Keratinocyte (primary cell): ENCODE data around the gene MMUT. TPM values are rescaled to one million over a fixed set of nuclear protein-coding genes. Genes with fewer than 3 reads are reported as not detected.
"Not testable (repeated sequence)": the region's sequence is repeated elsewhere in the genome, so short reads cannot be mapped to it uniquely, and the experiment has no call there.

ENCODE experiments used
- DNase-seq: peaks from one replicate; pipeline ENCODE4 v3.0.0-alpha.2; 2011; ENCODE audit warnings: low read depth, missing footprints, low spot score
- FAIRE-seq: peaks from 2 replicates; lab custom pipeline; 2011; peaks lifted over from hg19 to GRCh38; lab: Jason Lieb, UNC
- H2AFZ ChIP-seq: 2 replicates; pipeline ENCODE4 v1.6.0; 2012; ENCODE audit warnings: low read length, control low read depth, inconsistent platforms; ENCODE audit not compliant: control insufficient read depth
- H3K27ac ChIP-seq: 2 replicates; pipeline ENCODE4 v1.5.1; 2011; ENCODE audit warnings: low read length; ENCODE audit not compliant: control insufficient read depth, insufficient read depth
- H3K27me3 ChIP-seq: 3 replicates; pipeline ENCODE4 v1.6.0; 2011; ENCODE audit warnings: low read length; ENCODE audit not compliant: control insufficient read depth, insufficient read depth; ENCODE audit errors: extremely low read depth
- H3K36me3 ChIP-seq, 2 experiments: 2 replicates in 1 of 2; 3 replicates in 1 of 2; pipeline ENCODE4 v1.5.1; 2011; ENCODE audit warnings: low read length in 2 of 2, mild to moderate bottlenecking in 1 of 2; ENCODE audit not compliant: control insufficient read depth in 2 of 2, insufficient read depth in 2 of 2; ENCODE audit errors: extremely low read depth in 1 of 2
- H3K4me1 ChIP-seq: 3 replicates; pipeline ENCODE4 v1.5.1; 2011; ENCODE audit warnings: low read length; ENCODE audit not compliant: control insufficient read depth, insufficient read depth; ENCODE audit errors: extremely low read depth
- H3K4me2 ChIP-seq: 3 replicates; pipeline ENCODE4 v1.6.0; 2011; ENCODE audit warnings: low read depth, low read length; ENCODE audit not compliant: control insufficient read depth, insufficient read depth; ENCODE audit errors: extremely low read depth
- H3K4me3 ChIP-seq, 3 experiments: fragments of 200-600 bp in 1 of 3; sonication (generic) in 1 of 3; 2 replicates in 2 of 3; 3 replicates in 1 of 3; pipeline ENCODE4 v1.5.1; 2011 to 2016; ENCODE audit warnings: low read length in 3 of 3, mild to moderate bottlenecking in 3 of 3, control low read depth in 2 of 3, inconsistent platforms in 1 of 3, low read depth in 1 of 3, mixed read lengths in 1 of 3, mixed run types in 1 of 3, moderate library complexity in 1 of 3; ENCODE audit not compliant: control insufficient read depth in 2 of 3, insufficient read depth in 2 of 3; ENCODE audit errors: extremely low read depth in 1 of 3
- H3K79me2 ChIP-seq: 2 replicates; pipeline ENCODE4 v1.6.0; 2012; ENCODE audit warnings: low read length; ENCODE audit not compliant: control insufficient read depth, insufficient read depth
- H3K9ac ChIP-seq: 3 replicates; pipeline ENCODE4 v1.6.0; 2011; ENCODE audit warnings: low read length; ENCODE audit not compliant: control insufficient read depth, insufficient read depth; ENCODE audit errors: extremely low read depth
- H3K9me1 ChIP-seq: 3 replicates; pipeline ENCODE4 v1.6.0; 2011; ENCODE audit warnings: low read length; ENCODE audit not compliant: control insufficient read depth, insufficient read depth; ENCODE audit errors: extremely low read depth
- H3K9me3 ChIP-seq: 2 replicates; pipeline ENCODE4 v1.5.1; 2012; ENCODE audit warnings: low read depth, low read length; ENCODE audit not compliant: control insufficient read depth
- H4K20me1 ChIP-seq: 3 replicates; pipeline ENCODE4 v1.6.0; 2011; ENCODE audit warnings: low read length; ENCODE audit not compliant: control insufficient read depth, insufficient read depth; ENCODE audit errors: extremely low read depth
- CTCF ChIP-seq, 3 experiments: IDR thresholded peaks in 1 of 3; conservative IDR thresholded peaks in 1 of 3; optimal IDR thresholded peaks in 1 of 3; 2 replicates in 2 of 3; 3 replicates in 1 of 3; pipeline versions ENCODE3 to v1.5.1; 2011; ENCODE audit warnings: low read length in 3 of 3, mild to moderate bottlenecking in 3 of 3, moderate library complexity in 2 of 3, control low read depth in 1 of 3, inconsistent platforms in 1 of 3; ENCODE audit not compliant: insufficient read depth in 2 of 3; ENCODE audit errors: extremely low read depth in 1 of 3
- EZH2 ChIP-seq: IDR thresholded peaks from one replicate; pipeline ENCODE4 v1.6.1; 2012; ENCODE audit warnings: inconsistent platforms, mild to moderate bottlenecking, low read length, moderate library complexity
- dilution Hi-C: fragments of 300-500 bp; cut with MboI; formaldehyde crosslinking; loops from one replicate; pipeline ENCODE4 v1.7.0; 2020; ENCODE audit warnings: low sequenced_read_pairs; ENCODE audit not compliant: extremely low pct_ligation_motif_present
- polyA plus RNA-seq, 5 experiments: library from polyadenylated mRNA; depleted of rRNA in 3 of 5; stranded (reverse) in 3 of 5; stranded (forward) in 1 of 5; unstranded in 1 of 5; fragments of >200 nt; gene quantifications; 1 replicate in 1 of 5; 2 replicates in 3 of 5; 3 replicates in 1 of 5; pipeline versions ENCODE4 v1.2.1 to v1.2.3, GENCODE V29; 2011 to 2012; ENCODE audit warnings: missing spikeins in 2 of 5, low read depth in 1 of 5, low replicate concordance in 1 of 5

MMUT gene
- polyA plus RNA-seq, 1 donor (not counting 4 experiments of a cell fraction or from before 2014, with no cell fraction given), result 16.5 TPM

- H4K20me1 ChIP-seq, result no peaks in the 10 kb centered on the region
- no peak for TF ChIP-seq EZH2
- no peak for TF ChIP-seq CTCF (optimal IDR thresholded peaks at IDR 0.05 in 1 of 3, IDR thresholded peaks at IDR 0.05 in 1 of 3, conservative IDR thresholded peaks at IDR 0.05 in 1 of 3; ENCODE audit: extremely low read depth in 1 of 3, insufficient read depth in 2 of 3, low read length in 3 of 3)
- H2AFZ ChIP-seq, result no peak overlapping the region
- no peak for DNase-seq
- no peaks in the 10 kb centered on the region for H3K4me1 ChIP-seq
- no peak overlapping the region for H3K27ac ChIP-seq
- H3K36me3 ChIP-seq, result no peaks in the 10 kb centered on the region
- dilution Hi-C loops, result no loop called here
- H3K4me3 ChIP-seq, result no peak overlapping the region
- H3K4me2 ChIP-seq, result no peak overlapping the region
- H3K9me1 ChIP-seq, result no peaks in the 10 kb centered on the region
- H3K79me2 ChIP-seq, result no peaks in the 10 kb centered on the region
- H3K9me3 ChIP-seq, result no peaks in the 10 kb centered on the region
- no peak overlapping the region for H3K9ac ChIP-seq
- FAIRE-seq, result no peak
- H3K27me3 ChIP-seq, result no peaks in the 10 kb centered on the region
Measured at GRCh38 chr6:49479308-49479970, 16.4 kb upstream of the MMUT start.

GRCh38 chr6:49476564-49476963 is 13.5 kb upstream of the MMUT start:
- H3K27me3 ChIP-seq, H3K9ac ChIP-seq, H3K9me1 ChIP-seq, FAIRE-seq, H3K4me2 ChIP-seq, H2AFZ ChIP-seq, H3K4me3 ChIP-seq, H3K4me1 ChIP-seq, H3K79me2 ChIP-seq, H3K9me3 ChIP-seq, H3K36me3 ChIP-seq, DNase-seq, H4K20me1 ChIP-seq, dilution Hi-C loops, H3K27ac ChIP-seq: not testable (repeated sequence)

- dilution Hi-C loops, result no loop called here
- Histone ChIP-seq H4K20me1 (no peaks in the 10 kb centered on the region), H3K36me3 (no peaks in the 10 kb centered on the region), H3K9me1 (no peaks in the 10 kb centered on the region), H3K27ac (no peak overlapping the region), H3K4me3 (no peak overlapping the region), H3K27me3 (no peaks in the 10 kb centered on the region), H3K4me1 (peaks cover 7% of the 10 kb centered on the region), H3K9ac (no peak overlapping the region), H3K9me3 (no peaks in the 10 kb centered on the region), H3K4me2 (no peak overlapping the region), H2AFZ (no peak overlapping the region), H3K79me2 (peaks cover 38% of the 10 kb centered on the region)
- TF ChIP-seq EZH2 (no peak), CTCF (optimal IDR thresholded peaks at IDR 0.05 in 1 of 3, IDR thresholded peaks at IDR 0.05 in 1 of 3, conservative IDR thresholded peaks at IDR 0.05 in 1 of 3; ENCODE audit: extremely low read depth in 1 of 3, insufficient read depth in 2 of 3, low read length in 3 of 3) (no peak)
- DNase-seq (no peak), FAIRE-seq (no peak)
Measured at GRCh38 chr6:49468042-49468441, 5.0 kb upstream of the MMUT start.
